KMS-11 (cell line): ENCODE data around the gene SHROOM2.

Experiments used
- H2AFZ ChIP-seq: fragments of 200-600 bp; sonication (generic); 2 replicates; pipeline ENCODE4 v1.6.1; 2016; ENCODE audit warnings: antibody characterized with exemption, mixed run types, low read depth
- H3K27ac ChIP-seq: fragments of 200-600 bp; sonication (generic); 2 replicates; pipeline ENCODE4 v1.6.1; 2016; ENCODE audit warnings: mild to moderate bottlenecking, mixed run types
- H3K27me3 ChIP-seq: fragments of 200-600 bp; sonication (generic); 2 replicates; pipeline ENCODE4 v1.6.1; 2017; ENCODE audit warnings: mild to moderate bottlenecking, low read depth, mixed run types, moderate library complexity; ENCODE audit not compliant: insufficient read depth
- H3K36me3 ChIP-seq: fragments of 200-600 bp; sonication (generic); 2 replicates; pipeline ENCODE4 v1.6.1; 2017; ENCODE audit warnings: mild to moderate bottlenecking, mixed run types; ENCODE audit not compliant: insufficient read depth
- H3K4me1 ChIP-seq: fragments of 200-600 bp; sonication (generic); 2 replicates; pipeline ENCODE4 v1.6.1; 2016; ENCODE audit warnings: mild to moderate bottlenecking, low read depth, mixed run types; ENCODE audit not compliant: poor library complexity, severe bottlenecking
- H3K4me2 ChIP-seq: fragments of 200-600 bp; sonication (generic); 2 replicates; pipeline ENCODE4 v1.7.0; 2016; ENCODE audit warnings: mild to moderate bottlenecking, mixed run types
- H3K4me3 ChIP-seq: fragments of 200-600 bp; sonication (generic); IDR thresholded peaks from 2 replicates; pipeline ENCODE4 v1.6.1; 2017; ENCODE audit warnings: low read depth, low read length, mixed read lengths; ENCODE audit not compliant: insufficient read depth
- H3K79me2 ChIP-seq: fragments of 200-600 bp; sonication (generic); 2 replicates; pipeline ENCODE4 v1.6.1; 2016; ENCODE audit warnings: low read depth, mixed run types; ENCODE audit not compliant: insufficient read depth
- H3K9ac ChIP-seq: fragments of 200-600 bp; sonication (generic); 2 replicates; pipeline ENCODE4 v1.6.1; 2016; ENCODE audit warnings: mild to moderate bottlenecking, mixed run types
- H4K20me1 ChIP-seq: fragments of 200-600 bp; sonication (generic); 2 replicates; pipeline ENCODE4 v1.6.1; 2016; ENCODE audit warnings: mild to moderate bottlenecking, mixed run types; ENCODE audit not compliant: insufficient read depth
- TF ChIP-seq, protein P1 (sequence below): fragments of 200-600 bp; sonication (generic); conservative IDR thresholded peaks from 2 replicates; pipeline ENCODE4 v1.6.1; 2017; ENCODE audit warnings: low read depth, mild to moderate bottlenecking, antibody characterized with exemption, low read length, moderate library complexity, mixed read lengths

Gene SHROOM2

DNA sequence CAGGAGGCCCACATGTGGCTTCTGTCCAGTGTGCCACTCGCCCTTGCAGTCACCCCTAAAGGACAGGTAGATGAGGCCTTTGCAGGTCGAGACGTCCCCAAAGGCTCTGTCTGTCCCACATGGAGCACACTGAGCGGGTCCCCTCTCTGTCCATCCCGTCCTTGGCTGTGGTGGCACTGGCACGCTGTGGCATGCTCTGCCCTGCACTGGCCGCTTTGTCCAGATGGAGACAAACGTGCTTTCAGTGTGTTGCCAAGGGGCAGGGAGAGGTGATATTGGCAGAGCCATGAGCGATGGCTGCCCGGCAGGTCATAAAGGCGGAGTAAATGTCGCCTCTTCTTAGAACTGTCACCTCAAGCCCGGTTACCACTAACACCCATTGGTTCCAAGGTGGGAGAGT lies 94.0 kb downstream of the SHROOM2 start:
- H3K27me3 ChIP-seq, result no peaks in the 10 kb centered on the region
- no peaks in the 10 kb centered on the region for H4K20me1 ChIP-seq
- H3K27ac ChIP-seq, result no peak overlapping the region
- H3K4me3 ChIP-seq, result no peak overlapping the region
- H3K36me3 ChIP-seq, result no peaks in the 10 kb centered on the region
- H3K4me2 ChIP-seq, result no peak overlapping the region
- H3K9ac ChIP-seq, result no peak overlapping the region
- no peaks in the 10 kb centered on the region for H3K79me2 ChIP-seq
- H3K4me1 ChIP-seq, result peaks cover 7% of the 10 kb centered on the region
- H2AFZ ChIP-seq, result no peak overlapping the region
- TF ChIP-seq, protein P1, sequence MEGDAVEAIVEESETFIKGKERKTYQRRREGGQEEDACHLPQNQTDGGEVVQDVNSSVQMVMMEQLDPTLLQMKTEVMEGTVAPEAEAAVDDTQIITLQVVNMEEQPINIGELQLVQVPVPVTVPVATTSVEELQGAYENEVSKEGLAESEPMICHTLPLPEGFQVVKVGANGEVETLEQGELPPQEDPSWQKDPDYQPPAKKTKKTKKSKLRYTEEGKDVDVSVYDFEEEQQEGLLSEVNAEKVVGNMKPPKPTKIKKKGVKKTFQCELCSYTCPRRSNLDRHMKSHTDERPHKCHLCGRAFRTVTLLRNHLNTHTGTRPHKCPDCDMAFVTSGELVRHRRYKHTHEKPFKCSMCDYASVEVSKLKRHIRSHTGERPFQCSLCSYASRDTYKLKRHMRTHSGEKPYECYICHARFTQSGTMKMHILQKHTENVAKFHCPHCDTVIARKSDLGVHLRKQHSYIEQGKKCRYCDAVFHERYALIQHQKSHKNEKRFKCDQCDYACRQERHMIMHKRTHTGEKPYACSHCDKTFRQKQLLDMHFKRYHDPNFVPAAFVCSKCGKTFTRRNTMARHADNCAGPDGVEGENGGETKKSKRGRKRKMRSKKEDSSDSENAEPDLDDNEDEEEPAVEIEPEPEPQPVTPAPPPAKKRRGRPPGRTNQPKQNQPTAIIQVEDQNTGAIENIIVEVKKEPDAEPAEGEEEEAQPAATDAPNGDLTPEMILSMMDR, result no peak

DNA sequence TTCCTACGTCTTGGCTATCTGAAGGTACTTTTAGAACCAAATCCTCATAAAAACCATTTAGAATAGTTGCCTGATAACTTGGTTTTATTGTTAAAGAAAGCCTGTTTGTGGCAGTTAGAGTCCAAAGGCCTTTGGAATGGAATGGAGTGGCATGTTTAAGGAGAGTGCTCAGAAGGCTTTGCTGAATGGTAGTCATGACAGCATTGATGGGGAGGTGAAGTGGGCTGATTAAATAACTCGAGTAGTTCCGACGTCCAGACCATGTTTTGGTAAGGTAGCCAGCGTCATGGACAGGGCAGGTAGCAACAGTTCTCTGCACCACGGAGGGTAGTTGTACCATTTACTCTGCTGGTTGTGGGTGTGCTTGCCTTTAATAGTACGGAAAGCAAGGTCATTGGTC lies 94.6 kb downstream of the SHROOM2 start:
- Histone ChIP-seq H3K36me3 (no peaks in the 10 kb centered on the region), H3K4me3 (no peak overlapping the region), H3K27me3 (no peaks in the 10 kb centered on the region), H3K27ac (no peak overlapping the region), H3K4me1 (peaks cover 13% of the 10 kb centered on the region), H4K20me1 (no peaks in the 10 kb centered on the region), H3K4me2 (no peak overlapping the region), H2AFZ (no peak overlapping the region), H3K79me2 (no peaks in the 10 kb centered on the region), H3K9ac (no peak overlapping the region)
- TF ChIP-seq, protein P1, result no peak

DNA sequence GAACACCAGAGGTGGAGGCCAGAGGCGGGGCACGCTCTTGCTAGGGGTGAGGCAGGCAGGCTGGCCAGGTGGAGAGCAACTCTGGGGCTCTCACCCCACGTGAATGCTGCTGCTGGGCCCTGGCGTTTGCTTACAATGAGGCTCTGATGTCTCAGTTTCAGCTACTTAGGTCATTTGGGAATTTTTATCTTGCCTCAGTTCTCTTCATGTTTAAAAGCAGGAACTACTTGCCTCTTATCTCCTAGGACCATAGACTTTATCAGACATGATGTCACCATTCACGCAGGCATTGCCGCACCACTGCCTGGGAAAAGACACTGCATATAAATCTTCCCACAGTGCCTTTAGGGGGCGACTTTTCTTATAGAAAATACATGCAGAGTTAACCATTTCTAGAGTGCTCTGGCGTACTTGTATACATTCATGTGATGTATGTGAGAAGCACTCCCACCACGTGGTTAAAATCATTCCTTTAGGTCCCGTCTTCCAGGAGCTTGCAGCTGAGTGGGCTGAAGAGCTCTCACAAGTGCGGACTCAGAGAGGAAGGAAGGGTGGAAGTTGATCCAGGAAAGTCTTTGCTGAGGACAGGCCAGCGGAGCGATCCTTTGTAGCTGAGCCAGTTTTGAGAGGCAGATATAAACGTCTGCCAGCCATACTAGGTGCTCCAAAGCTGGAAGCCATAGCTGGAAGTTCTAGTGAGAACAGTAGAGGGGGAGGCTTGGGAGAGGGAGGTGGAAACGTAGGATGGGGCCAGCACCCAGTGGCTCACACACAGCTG lies 96.6 kb downstream of the SHROOM2 start:
- H3K79me2 ChIP-seq, result no peaks in the 10 kb centered on the region
- H2AFZ ChIP-seq, result no peak overlapping the region
- no peak overlapping the region for H3K27ac ChIP-seq
- no peaks in the 10 kb centered on the region for H4K20me1 ChIP-seq
- H3K4me3 ChIP-seq, result no peak overlapping the region
- no peak overlapping the region for H3K4me2 ChIP-seq
- H3K27me3 ChIP-seq, result no peaks in the 10 kb centered on the region
- peaks cover 18% of the 10 kb centered on the region for H3K4me1 ChIP-seq
- H3K9ac ChIP-seq, result no peak overlapping the region
- H3K36me3 ChIP-seq, result no peaks in the 10 kb centered on the region
- TF ChIP-seq, protein P1, result no peak

DNA sequence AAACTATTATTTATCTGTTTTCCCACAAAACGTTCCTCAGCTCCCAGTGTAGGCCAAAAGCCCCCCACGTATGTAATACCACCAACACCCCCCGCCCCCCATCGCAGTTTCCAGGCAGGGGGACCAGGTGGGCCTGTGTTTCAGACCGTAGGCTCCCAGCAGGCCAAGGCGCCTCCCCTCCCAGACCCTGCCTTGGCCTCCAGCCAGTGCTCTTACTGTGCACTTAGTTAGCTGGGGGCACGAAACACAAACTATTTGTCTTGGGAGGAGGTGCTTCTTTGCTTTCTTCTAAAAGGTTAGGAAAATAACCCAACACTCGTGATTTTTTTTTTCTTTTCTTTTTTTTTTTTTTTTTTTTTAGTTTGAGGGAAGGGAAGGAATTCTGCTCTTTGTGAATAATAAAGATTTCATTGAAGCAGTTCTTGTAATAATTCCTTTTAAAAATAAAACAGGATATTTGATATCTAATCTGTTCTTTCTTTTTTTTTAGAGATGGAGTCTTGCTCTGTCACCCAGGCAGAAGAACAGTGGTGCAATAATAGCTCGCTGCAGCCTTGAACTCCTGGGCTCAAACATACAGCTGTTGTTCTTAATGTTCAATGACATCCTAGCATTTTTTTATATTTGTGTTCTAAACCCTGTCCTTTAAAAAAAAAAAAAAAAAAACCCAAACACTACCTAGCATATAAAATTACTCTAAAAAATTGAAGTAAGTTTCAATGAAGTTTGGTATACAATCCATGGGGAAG lies 98.0 kb downstream of the SHROOM2 start:
- H2AFZ ChIP-seq, result no peak overlapping the region
- H3K4me3 ChIP-seq, result no peak overlapping the region
- H4K20me1 ChIP-seq, result no peaks in the 10 kb centered on the region
- H3K4me1 ChIP-seq, result peaks cover 18% of the 10 kb centered on the region
- TF ChIP-seq, protein P1, result no peak
- H3K27me3 ChIP-seq, result no peaks in the 10 kb centered on the region
- no peak overlapping the region for H3K27ac ChIP-seq
- H3K36me3 ChIP-seq, result no peaks in the 10 kb centered on the region
- H3K4me2 ChIP-seq, result no peak overlapping the region
- H3K9ac ChIP-seq, result no peak overlapping the region
- H3K79me2 ChIP-seq, result no peaks in the 10 kb centered on the region
